Raji (cell line): ENCODE data around the gene HP1BP3.

Experiments used
- POLR2A ChIP-seq: IDR thresholded peaks from 2 replicates; pipeline ENCODE4 v1.6.1; 2011; ENCODE audit warnings: low read depth, low read length, control low read depth; ENCODE audit not compliant: insufficient read depth

HP1BP3 gene

DNA sequence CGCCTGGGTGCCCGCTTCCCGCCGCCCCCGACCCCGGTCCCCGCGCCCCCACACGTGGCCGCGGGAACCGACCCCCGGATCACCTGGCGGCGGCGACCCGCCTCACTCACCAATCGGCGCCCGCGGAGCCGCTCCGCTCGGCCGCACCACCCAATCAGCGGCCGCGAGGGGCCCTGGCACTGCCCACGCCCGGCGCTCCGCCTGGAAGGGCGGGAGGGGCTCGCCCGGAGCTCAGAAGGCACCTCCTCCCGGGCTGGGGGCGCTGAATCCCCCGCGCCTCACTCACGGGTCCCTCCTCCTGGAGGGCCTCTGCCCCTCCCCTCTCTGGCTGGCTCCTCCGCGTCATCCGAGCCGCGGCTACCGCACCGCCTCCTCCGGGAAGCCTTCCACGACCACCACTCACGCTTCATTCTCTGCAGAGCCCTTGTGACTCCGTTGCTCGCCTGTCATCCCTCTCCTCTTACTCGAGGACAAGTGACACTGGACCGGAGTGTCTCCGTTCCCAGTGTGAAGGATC, 55.0 kb downstream of the HP1BP3 start:
- no peak for TF ChIP-seq POLR2A

DNA sequence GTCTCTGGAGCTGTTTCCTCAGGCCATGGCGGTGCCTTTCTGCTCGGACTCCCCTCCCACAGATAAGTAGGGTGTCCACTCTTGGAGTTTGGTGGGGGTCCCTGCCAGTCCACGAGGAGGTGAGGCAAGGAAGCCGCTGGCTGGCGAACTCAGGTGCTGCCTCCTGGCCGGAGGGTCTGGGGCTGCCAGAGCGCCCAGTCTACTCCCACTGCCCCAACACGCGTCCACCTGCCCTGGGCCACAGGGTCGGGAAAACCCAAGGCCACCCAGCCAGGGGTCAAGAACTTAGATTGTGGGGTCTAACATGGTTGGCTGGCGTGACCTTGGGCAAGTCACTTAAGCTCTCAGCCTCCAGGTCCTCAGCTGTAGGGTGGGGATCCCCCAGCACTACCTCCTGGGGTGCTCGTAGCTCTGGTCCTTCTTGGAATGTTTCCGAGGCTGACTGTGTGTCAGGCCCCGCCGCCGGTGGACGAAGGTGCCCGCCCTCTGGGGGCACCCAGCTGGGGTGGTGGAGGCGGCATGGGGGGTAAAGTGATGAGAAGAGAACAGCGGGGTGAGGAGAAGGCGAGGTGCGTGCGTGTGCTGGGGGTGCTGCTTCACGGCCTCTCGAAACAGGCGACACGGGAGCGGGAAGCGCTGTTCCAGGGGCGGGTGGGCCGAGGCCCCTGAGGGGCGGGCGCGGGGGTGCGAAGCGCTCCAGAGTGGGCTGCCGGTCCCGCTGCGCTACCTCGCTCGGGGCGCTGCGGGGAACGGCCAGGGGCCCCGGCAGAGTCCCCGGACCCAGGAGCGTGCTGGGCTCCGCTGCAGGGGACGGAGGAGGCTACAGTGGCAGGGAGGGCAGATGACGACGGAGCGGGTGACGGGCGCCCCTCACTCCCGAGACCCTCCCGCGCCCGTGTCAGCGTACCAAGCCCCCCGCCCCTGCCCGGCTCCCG, 55.8 kb downstream of the HP1BP3 start:
- TF ChIP-seq POLR2A, result no peak

DNA sequence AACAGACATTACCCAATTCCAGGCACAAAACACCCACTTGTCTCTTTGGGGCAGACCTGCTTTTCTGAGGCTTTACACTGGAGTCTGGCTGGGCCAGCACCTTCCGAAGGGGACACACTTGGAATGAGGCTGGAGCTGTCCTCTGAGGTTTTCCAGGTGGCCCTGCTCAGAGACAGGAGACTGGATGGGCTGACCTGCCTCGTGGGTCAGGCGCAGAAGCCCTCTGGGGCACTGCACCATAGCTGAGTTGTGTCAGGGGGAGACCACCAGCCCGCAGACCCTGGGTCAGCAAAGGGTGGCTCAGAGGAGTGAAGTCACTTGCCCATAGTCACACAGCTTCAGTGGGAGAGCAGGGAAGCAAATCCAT, 56.4 kb downstream of the HP1BP3 start:
- TF ChIP-seq POLR2A, result no peak

DNA sequence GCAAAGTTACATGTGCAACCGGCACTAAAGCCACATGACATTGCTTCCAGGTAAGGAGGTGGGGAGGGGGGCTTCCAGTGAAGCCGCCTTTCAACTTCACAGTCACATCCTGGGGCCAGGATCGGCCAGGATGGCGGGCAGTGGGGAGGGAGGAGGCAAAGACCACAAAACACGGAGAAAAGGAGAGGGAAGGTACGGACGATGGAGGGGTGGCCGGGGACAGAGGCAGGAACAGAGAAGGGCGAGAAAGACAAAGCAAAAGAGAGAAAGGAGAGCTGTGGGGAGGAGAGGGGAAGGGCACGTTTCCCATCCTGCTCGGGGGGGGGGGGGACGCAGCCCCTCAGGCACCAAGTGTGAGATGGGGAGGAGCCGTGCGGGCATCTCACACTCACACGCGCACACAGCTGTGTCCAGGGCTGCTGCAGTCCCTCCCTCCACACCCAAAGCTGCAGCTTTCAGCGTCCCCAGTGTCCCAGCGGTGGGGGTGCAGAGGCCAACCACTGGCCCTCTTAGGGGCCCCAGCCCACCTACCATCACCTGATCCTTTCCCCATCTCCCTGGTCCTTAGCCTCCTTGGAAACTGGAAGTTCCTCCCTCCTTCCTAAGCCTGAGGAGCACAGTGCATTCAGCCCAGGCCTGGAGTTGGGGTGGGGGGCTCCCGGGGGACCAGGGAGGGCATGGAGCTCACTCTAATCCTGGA, 57.0 kb downstream of the HP1BP3 start:
- no peak for TF ChIP-seq POLR2A

DNA sequence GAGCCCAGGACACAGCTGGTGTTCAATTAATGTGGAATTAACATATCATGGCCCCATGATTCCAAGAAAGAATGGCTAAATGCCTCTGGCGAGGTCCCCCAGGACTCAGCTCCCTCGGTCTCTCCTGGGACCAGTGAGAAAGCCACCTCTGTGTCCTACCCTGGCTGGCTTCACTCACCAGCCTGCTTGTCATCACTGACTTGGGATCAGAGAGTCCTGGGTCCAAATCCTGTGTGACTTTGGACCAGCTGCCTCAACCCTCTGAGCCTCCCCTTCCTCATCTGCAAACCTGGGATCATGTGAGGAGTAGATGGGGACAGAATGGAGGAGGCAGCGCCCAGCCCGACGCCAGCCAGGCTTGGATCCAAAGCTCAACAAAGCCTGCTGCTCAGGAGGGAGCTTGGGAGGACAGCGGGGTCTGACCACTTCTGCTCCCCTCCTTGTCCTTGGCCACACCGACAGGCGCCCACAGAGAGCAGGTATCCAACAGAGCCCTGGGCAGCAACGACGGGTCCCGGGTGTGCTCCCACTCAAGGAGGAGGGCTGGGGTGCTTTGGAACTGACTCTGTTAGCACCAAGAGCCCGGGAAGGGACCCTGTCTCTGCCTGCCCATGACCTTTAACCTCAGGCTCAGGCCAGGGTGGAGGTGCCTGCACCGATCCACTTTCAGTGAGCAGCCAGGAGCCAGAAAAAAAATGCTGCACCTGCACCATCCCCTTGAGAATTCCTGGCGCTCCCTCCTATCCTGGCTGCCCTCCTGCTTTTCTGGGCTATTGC, 57.8 kb downstream of the HP1BP3 start:
- TF ChIP-seq POLR2A, result no peak

DNA sequence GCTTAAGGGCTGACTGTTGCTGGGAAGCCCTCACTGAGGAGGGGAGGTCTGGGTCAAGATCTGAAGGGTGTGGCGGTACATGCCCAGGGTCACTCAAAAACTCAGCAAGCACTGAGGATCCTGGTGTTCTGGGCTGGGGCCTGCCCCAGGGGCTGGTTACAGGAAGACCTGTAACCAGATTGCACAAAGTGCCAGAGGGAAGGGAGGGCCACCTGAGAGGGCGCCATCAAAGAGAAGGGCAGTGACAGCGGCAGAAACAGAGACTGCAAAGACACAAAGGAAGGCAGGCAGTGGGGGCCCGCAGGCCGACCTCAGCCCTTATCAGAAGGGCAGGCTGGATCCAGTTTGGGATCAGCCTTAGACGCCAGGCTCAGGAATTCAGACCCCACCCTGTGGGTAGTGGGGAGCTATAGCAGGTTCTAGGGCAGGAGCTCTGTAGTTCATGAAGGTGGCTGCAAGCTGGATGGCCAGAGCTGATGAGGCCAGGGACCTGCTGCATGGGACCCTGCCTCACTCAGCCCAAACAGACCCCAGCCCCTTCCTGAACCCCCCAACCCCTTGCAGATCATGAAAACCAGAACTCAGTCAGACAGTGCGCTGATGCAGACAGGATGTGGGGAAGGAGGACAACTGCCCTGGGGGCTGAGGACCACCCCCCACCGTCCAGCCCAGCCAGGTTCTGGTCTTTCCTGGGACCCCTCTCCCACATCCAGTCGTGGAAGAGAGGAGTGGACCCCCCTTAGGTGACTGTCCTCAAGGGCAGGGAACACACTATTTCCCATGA, 58.5 kb downstream of the HP1BP3 start:
- no peak for TF ChIP-seq POLR2A

DNA sequence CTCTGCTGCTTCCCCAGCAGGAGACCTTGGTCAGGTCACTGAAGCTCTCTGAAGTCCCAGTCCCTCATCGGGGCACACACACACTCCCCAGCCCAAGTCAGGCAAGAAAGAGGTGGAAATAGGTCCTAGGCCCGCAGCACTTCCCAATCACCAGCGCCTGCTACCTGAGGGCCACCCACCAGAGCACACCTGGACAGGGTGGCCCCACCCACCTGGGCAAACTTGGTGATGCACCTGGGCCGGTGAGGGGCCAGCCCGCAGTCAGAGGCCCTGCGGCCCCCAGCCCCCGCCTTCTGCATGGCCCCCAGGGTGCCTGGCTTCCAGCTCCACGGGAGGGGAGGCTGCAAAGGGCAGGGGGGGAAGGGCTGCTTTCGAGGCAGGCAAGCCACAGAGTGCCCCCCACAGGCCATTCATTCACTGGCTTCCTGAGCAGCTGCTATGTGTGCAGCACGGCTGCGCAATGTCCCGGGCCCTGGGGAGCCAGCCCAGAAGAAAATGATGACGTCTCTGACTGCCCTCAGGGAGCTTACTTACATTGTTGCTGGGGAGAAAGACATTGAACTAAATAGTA, 59.3 kb downstream of the HP1BP3 start:
- TF ChIP-seq POLR2A, result no peak

DNA sequence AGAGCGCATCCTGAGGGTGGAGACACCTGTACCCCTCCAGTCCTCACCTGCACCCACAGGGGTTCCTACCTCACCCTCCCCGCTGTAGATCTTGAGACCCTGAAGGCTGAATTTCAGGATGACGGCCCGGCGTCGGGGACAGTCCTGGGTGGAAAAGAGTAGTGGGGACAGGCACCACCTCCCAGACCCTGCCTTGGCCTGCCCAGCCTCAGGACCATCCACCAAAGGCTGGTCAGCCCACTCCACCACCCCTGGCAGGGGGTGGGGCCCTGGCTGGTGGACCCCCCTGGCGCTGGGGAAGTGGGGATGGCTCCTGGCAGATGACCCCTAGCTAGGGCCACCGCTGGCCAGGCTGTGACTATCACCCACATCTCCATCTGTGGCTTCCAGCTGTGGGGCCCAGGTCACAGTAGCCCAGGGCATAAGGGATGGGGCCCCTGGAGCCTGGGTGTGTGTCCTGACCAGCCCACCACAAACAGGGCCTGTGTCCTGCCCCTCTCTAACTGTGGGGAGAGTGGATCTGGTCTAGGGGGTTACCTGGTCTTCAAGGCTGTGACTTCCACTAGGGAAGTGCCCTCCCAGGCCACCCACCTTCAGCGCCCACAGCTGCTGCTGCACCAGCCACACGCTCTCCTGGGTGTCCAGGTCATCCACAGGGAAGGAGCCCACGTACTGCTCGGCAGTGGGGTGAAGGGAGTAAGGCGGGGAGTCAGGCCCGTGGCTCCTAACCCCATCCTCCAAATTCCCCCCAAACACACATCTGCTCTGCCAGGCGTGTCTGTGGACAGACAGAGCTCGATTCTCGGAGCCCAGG, 60.0 kb downstream of the HP1BP3 start:
- TF ChIP-seq POLR2A, result no peak

DNA sequence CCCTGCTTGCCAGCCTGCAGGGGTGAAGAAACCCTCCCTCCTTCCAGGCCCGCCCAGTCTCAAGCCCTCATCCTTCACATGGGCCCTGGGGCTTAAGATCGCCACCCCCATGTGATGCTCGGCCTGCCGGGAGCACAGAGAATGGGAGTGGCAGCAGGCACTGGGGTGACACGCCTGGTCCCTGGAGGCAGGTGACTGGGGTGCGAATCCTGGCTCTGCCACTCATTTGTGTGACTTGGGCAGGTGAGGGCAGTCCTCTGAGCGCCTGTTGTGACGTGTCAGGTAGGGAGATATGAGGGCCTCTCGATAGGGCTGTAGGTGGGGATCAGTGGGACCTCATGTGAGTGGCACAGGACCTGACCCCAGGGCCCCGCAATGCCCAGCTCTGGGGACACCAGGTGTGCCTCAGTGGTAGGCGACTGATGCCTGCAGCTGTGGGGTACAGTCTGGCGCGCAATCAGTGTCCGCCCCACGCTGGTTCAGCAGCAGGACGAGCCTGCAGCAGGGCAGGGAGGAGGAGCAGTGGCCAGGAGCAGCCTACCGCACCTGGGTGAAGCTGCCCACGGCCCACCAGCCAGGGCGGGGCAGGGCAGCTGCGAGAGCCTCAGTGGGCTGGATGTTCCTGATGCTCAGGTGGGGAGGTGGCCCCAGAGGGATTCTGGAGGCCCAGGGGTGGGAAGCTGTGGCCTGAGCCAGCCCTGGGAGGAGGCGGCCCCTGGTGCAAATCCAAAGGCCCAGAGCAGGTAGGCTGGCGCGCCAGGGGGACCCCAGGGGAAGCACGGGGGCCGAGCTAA, 60.8 kb downstream of the HP1BP3 start:
- TF ChIP-seq POLR2A, result no peak

DNA sequence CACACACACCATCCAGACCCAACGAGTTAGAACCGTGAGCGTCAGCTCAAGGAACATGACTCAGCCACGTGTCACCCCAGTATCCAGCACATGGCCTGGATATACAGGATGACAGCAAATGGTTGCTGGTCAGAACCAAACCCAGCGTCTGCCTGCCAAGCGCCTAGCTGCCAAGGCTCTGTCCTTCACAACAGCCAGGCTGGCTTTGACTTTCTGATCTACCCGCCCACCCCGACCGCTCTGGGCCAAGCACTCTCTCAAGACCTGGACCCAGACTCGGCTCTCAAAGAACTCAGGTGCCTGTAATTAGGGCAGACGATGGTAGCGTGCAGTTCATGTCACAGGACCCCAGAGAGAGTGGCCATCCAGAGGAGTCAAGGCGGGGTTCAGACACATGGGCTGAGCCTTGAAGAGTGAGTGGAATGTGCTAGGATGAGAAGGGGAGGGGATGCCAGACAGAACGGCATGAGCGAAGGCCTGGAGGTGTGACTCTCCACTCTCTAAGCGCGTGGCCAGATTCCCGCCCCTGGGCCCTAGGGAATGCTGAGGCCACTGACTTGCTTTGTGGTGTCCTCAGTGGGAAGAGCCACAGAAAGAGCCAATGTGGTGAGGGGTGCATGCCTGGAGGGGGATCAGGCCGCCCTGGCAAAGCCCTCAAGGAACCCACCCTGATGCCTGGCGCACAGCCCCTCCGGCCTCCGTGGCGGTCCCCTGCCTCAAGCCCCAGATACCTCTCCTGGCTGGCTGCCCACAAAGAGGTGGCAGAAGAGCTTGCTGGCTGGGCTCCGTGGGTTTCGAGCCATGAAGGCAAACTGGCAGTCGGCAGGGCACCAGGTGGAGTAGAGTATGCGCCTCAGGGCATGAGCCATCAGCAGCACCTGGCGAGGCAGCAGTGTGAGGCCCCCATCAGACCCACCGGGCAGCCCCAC, 61.7 kb downstream of the HP1BP3 start:
- no peak for TF ChIP-seq POLR2A

DNA sequence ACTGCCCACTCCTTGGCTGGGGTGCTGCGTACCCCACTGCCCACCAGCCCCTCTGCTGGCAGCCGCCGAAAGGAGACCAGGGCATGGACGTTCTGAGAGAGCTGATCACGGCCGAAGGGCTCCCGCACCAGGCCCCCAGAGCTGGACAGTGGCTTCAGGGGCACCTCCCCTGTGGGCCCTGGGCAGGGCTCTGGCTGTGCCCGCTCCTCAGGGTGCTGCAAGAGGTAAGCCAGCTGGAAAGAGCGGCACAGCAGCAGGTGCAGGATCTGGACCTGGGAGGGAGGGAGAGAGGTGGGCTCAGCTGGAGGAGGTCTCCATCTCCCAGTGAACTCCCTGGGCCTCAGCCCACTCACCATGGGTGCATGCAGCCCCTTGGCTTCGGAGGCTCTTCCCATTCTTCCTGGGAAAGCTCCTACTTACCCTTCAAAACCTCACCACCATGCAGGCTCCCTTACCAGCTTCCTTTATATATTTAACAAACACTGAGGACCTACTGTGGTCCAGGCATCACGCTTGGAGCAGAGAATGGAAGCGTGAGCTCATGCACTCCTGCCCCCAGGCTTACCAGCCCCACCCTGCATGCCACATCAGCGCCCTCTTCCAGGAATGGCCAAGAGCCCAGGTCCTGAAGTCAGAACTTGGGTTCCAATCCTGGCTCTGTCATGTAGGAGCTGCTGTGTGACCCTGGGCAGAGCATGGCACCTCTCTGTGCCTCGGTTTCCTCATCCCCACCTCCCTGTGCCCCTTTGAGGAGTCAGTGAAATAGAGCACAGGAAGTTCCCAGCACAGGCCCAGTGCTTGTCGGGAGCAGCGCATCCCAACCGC, 62.5 kb downstream of the HP1BP3 start:
- TF ChIP-seq POLR2A, result no peak
